ENCODE data around the gene FADS6. TPM values are rescaled to one million over a fixed set of nuclear protein-coding genes. Genes with fewer than 3 reads are reported as not detected.

The FADS6 gene
- total RNA-seq, 1 experiment from 2014 or later: 1.2 TPM

DNA sequence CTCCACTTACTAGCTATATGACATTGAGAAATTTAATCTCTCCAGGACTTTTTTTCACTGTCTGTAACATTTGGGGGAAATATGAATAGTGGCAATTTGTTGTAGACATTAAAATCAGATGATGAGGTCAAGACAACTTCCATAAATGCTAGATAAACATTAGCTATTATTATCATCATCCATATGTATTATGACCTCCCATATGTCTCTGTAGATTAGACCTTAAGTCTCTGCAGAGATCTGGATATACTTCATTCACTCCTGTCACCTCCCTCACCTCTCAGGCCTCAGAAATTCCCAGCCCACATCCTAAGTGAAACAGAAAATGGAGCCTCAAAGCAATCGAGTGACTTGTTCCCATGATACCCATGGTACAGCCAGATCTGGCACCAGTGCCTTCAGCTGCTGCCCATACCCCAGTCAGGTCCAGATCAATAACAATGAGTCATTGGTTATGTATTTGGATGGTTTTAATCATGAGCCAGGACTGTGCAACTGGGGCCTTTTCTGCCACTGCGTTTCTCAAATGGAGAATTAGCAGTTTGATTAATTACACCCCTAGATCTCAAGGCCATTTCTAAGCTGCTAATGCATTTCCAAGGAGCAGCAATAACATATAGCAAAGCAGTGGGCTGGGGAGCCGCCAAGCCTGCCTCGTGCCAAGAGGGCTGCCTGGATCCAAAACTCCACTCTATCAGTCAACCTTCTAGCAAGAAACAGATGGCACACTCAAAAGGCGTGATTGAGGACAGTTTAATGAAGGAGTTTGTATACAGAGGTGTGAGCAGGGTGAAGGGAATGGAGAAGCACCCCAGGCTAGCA lies 18.1 kb downstream of the FADS6 start:
- Histone ChIP-seq H3K23me2 (ENCODE audit: insufficient read length, low read depth, low read length, poor library complexity, severe bottlenecking) (peaks cover 12% of the 10 kb centered on the region), H4K20me1 (ENCODE audit: control insufficient read depth, insufficient read depth, insufficient read length) (no peaks in the 10 kb centered on the region), H3K4me1 (ENCODE audit: insufficient read depth, low read length) (0 out of 2 replicates have a peak, but pooled peaks cover 2% of the 10 kb centered on the region), H3K79me2 (ENCODE audit: insufficient read depth, low read length) (no peaks in the 10 kb centered on the region), H2BK15ac (ENCODE audit: low read depth, low read length) (no peak overlapping the region), H3K4me2 (ENCODE audit: insufficient read depth, insufficient read length, low read length) (no peak overlapping the region), H3K9me3 (ENCODE audit: control insufficient read depth, low read depth, low read length) (no peaks in the 10 kb centered on the region), H2AFZ (ENCODE audit: low read length) (no peak overlapping the region), H2BK20ac (ENCODE audit: low read depth, low read length, poor library complexity, severe bottlenecking) (no peak overlapping the region), H3K18ac (ENCODE audit: insufficient read length, low read depth, low read length) (no peak overlapping the region), H3K4ac (ENCODE audit: low read depth, low read length) (no peak overlapping the region), H4K91ac (ENCODE audit: insufficient read length, low read depth, low read length) (no peak overlapping the region), H2AK5ac (ENCODE audit: insufficient read length, low read length) (no peak overlapping the region), H2BK5ac (ENCODE audit: insufficient read length, low read length) (no peak overlapping the region), H3K14ac (ENCODE audit: insufficient read depth, low read length) (no peak overlapping the region), H3K79me1 (ENCODE audit: insufficient read depth, low read depth, low read length, poor library complexity, severe bottlenecking) (no peaks in the 10 kb centered on the region), H3K56ac (ENCODE audit: insufficient read length, low read depth, low read length) (no peak overlapping the region), H4K5ac (ENCODE audit: insufficient read length, low read depth, low read length) (no peak overlapping the region), H3K27me3 (ENCODE audit: insufficient read depth, low read length) (no peaks in the 10 kb centered on the region), H2BK12ac (ENCODE audit: insufficient read length, low read depth, low read length) (no peak overlapping the region), H3K27ac (ENCODE audit: insufficient read length, low read depth, low read length) (no peak overlapping the region), H2BK120ac (ENCODE audit: low read depth, low read length, poor library complexity, severe bottlenecking) (no peak overlapping the region), H3K9ac (ENCODE audit: extremely low read depth, insufficient read length, low read length) (no peak overlapping the region), H4K8ac (replicated peaks; ENCODE audit: insufficient read length, low read depth, low read length) (no peak overlapping the region), H3T11ph (ENCODE audit: low read length) (no peak overlapping the region), H3K23ac (ENCODE audit: insufficient read length, low read depth, low read length) (no peak overlapping the region)
- Mint-ChIP-seq H3K4me3 (no peak overlapping the region), H3K9me3 (no peaks in the 10 kb centered on the region), H3K4me1 (peaks cover 26 to 36% of the 10 kb centered on the region in 2 experiments), H3K27me3 (ENCODE audit: low read depth) (peaks cover 13% of the 10 kb centered on the region), H3K27ac (no peak overlapping the region), H3K36me3 (ENCODE audit: insufficient read depth in 1 of 3, low read depth in 3 of 3) (peaks cover 0 to 9% (median 7%) of the 10 kb centered on the region in 3 experiments; a peak in 4 of 7 replicates)
- no peak for DNase-seq
- no peak for TF ChIP-seq CTCF (conservative IDR thresholded peaks at IDR 0.05)
- no CpG with 5 or more reads among the region's 5 CpGs for WGBS (ENCODE audit: extremely low coverage, insufficient read length, low lambda C conversion rate)
